GM12878 (cell line): ENCODE measurements around the gene FXYD7. TPM values are rescaled to one million over a fixed set of nuclear protein-coding genes. Genes with fewer than 3 reads are reported as not detected.

Experiments used
- ATAC-seq: fragments of 200-7000 bp; cut with Tn5 transposase; 3 replicates; pipeline ENCODE4 v1.9.1; 2020; ENCODE audit warnings: mild to moderate bottlenecking, moderate library complexity
- BruUV-seq: library from RNA; stranded (reverse); fragments of 400-500 nt; replicated peaks from 2 replicates; lab custom pipeline; 2021; lab: Mats Ljungman, UMichigan
- CTCF ChIA-PET: fragments of 300-600 bp; sonication (Branson Sonifier 250); formaldehyde crosslinking; extraction: SDS; loops from one replicate; lab custom pipeline; 2021; ENCODE audit warnings: inconsistent platforms; lab: Yijun Ruan, JAX
- POLR2A ChIA-PET: fragments of 350-600 bp; formaldehyde crosslinking; extraction: SDS; loops from one replicate; lab custom pipeline; 2021; ENCODE audit warnings: inconsistent platforms; lab: Charles Lee
- RAD21 ChIA-PET: fragments of 300-600 bp; sonication (Branson Sonifier 250); formaldehyde crosslinking; loops from one replicate; lab custom pipeline; 2023; ENCODE audit warnings: antibody characterized with exemption; ENCODE audit not compliant: unreplicated experiment; lab: Charles Lee
- SMC1A ChIA-PET: fragments of 300-600 bp; sonication (Branson Sonifier 250); formaldehyde crosslinking; loops from one replicate; lab custom pipeline; 2023; ENCODE audit not compliant: unreplicated experiment, uncharacterized antibody; lab: Charles Lee
- DNase-seq: peaks from one replicate; pipeline ENCODE4 v3.0.0-alpha.2; 2011; ENCODE audit warnings: low read depth, low spot score
- FAIRE-seq: peaks from 3 replicates; lab custom pipeline; 2011; peaks lifted over from hg19 to GRCh38; lab: Jason Lieb, UNC
- H2AFZ ChIP-seq: 2 replicates; pipeline ENCODE4 v1.6.0; 2011; ENCODE audit warnings: low read depth, low read length, control low read depth; ENCODE audit not compliant: control insufficient read depth
- H3K27ac ChIP-seq: 2 replicates; pipeline ENCODE4 v1.5.1; 2011; ENCODE audit warnings: control low read depth; ENCODE audit not compliant: control insufficient read depth, insufficient read depth
- H3K27me3 ChIP-seq, 2 experiments: replicated peaks in 1 of 2; 2 replicates each; pipeline versions ENCODE4 v1.6.0 to v1.6.1; 2011; ENCODE audit warnings: low read length in 1 of 2; ENCODE audit not compliant: control insufficient read depth in 2 of 2, insufficient read depth in 2 of 2
- H3K36me3 ChIP-seq, 2 experiments: 2 replicates each; pipeline ENCODE4 v1.5.1; 2011; ENCODE audit warnings: low read length in 1 of 2; ENCODE audit not compliant: control insufficient read depth in 2 of 2, insufficient read depth in 2 of 2
- H3K4me1 ChIP-seq: 2 replicates; pipeline ENCODE4 v1.6.1; 2011; ENCODE audit warnings: mild to moderate bottlenecking, low read length, moderate library complexity, mixed read lengths; ENCODE audit not compliant: control insufficient read depth, insufficient read depth
- H3K4me2 ChIP-seq: 2 replicates; pipeline ENCODE4 v1.6.0; 2011; ENCODE audit warnings: control low read depth; ENCODE audit not compliant: control insufficient read depth, insufficient read depth
- H3K4me3 ChIP-seq: fragments of 200-600 bp; sonication (generic); 2 replicates; pipeline ENCODE4 v1.5.1; 2016
- H3K79me2 ChIP-seq: 2 replicates; pipeline ENCODE4 v1.6.0; 2011; ENCODE audit warnings: low read length; ENCODE audit not compliant: control insufficient read depth, insufficient read depth
- H3K9ac ChIP-seq: 2 replicates; pipeline ENCODE4 v1.8.0; 2011; ENCODE audit warnings: low read length, control low read depth, mixed read lengths; ENCODE audit not compliant: control insufficient read depth, insufficient read depth
- H3K9me3 ChIP-seq: replicated peaks from 3 replicates; pipeline ENCODE4 v1.5.1; 2011; ENCODE audit warnings: mild to moderate bottlenecking, low read length; ENCODE audit not compliant: control insufficient read depth, insufficient read depth
- H4K20me1 ChIP-seq: 2 replicates; pipeline ENCODE4 v1.6.0; 2011; ENCODE audit not compliant: control insufficient read depth, insufficient read depth
- BRCA1 ChIP-seq: IDR thresholded peaks from 2 replicates; pipeline ENCODE4 v1.6.1; 2011; ENCODE audit warnings: low read depth, low read length, improper control_type of control experiment
- CREM ChIP-seq: IDR thresholded peaks from 2 replicates; pipeline ENCODE4 v1.6.1; 2014; ENCODE audit warnings: antibody characterized with exemption, low read depth
- EP300 ChIP-seq, 2 experiments: fragments of 150-350 bp in 1 of 2; IDR thresholded peaks; 2 replicates each; pipeline ENCODE4 v1.6.1; 2011 to 2012; ENCODE audit warnings: low read depth in 2 of 2, low read length in 2 of 2, borderline replicate concordance in 1 of 2, improper control_type of control experiment in 1 of 2, inconsistent platforms in 1 of 2; ENCODE audit not compliant: control insufficient read depth in 1 of 2
- FOS ChIP-seq: IDR thresholded peaks from 3 replicates; pipeline ENCODE4 v1.6.1; 2011; ENCODE audit warnings: borderline replicate concordance; ENCODE audit not compliant: insufficient read length; ENCODE audit errors: extremely low read depth
- IKZF1 ChIP-seq: fragments of 450-650 bp; conservative IDR thresholded peaks from 2 replicates; pipeline ENCODE4 v1.6.1; 2017; ENCODE audit warnings: antibody characterized with exemption, mild to moderate bottlenecking
- KDM1A ChIP-seq: fragments of 200-600 bp; sonication (generic); IDR thresholded peaks from 2 replicates; pipeline ENCODE4 v1.6.1; 2016; ENCODE audit warnings: borderline replicate concordance
- MXI1 ChIP-seq: fragments of 150-350 bp; IDR thresholded peaks from 2 replicates; pipeline ENCODE4 v1.6.1; 2011; ENCODE audit warnings: low read depth, mild to moderate bottlenecking, inconsistent platforms, low read length, improper control_type of control experiment
- PAX5 ChIP-seq: IDR thresholded peaks from 2 replicates; pipeline ENCODE4 v1.6.1; 2011; ENCODE audit warnings: low read depth, low read length, borderline replicate concordance
- PAX8 ChIP-seq: fragments of 450-650 bp; IDR thresholded peaks from 2 replicates; pipeline ENCODE4 v1.6.1; 2017; ENCODE audit warnings: mild to moderate bottlenecking, moderate library complexity
- RAD21 ChIP-seq: IDR thresholded peaks from 2 replicates; pipeline ENCODE4 v1.6.1; 2011; ENCODE audit warnings: mild to moderate bottlenecking, low read depth, low read length, moderate library complexity; ENCODE audit not compliant: insufficient read depth
- SMAD5 ChIP-seq: IDR thresholded peaks from 2 replicates; pipeline ENCODE4 v1.6.1; 2016; ENCODE audit warnings: antibody characterized with exemption, low read depth
- SMC3 ChIP-seq: IDR thresholded peaks from 2 replicates; pipeline ENCODE4 v1.6.1; 2011; ENCODE audit warnings: low read length, improper control_type of control experiment, borderline replicate concordance
- SP1 ChIP-seq: IDR thresholded peaks from one replicate; pipeline ENCODE4 v1.6.1; 2011; ENCODE audit warnings: low read depth, low read length
- STAT3 ChIP-seq: IDR thresholded peaks from 2 replicates; pipeline ENCODE4 v1.6.1; 2011; ENCODE audit warnings: low read depth, low read length, improper control_type of control experiment
- TARDBP ChIP-seq: IDR thresholded peaks from 2 replicates; pipeline ENCODE4 v1.6.1; 2016; ENCODE audit warnings: borderline replicate concordance
- whole genome bisulfite sequencing: methylation state at CpG from one replicate; pipeline ENCODE4 v1.1.6; 2016; ENCODE audit warnings: low lambda C conversion rate; ENCODE audit not compliant: insufficient replicate concordance, insufficient coverage; ENCODE audit errors: missing lambda C conversion rate; 5-methylcytosine and 5-hydroxymethylcytosine counted together
- in situ Hi-C: fragments of 300-500 bp; cut with MboI; formaldehyde crosslinking; loops from 9 replicates; pipeline ENCODE4 v1.14.3; 2018; ENCODE audit warnings: mixed read lengths
- intact Hi-C: fragments of 100-400 bp; cut with micrococcal nuclease; formaldehyde crosslinking; loops from one replicate; pipeline ENCODE4 v1.14.2; 2022; ENCODE audit not compliant: unreplicated experiment
- polyA plus RNA-seq, 11 experiments: library from polyadenylated mRNA; depleted of rRNA in 4 of 11; unstranded in 6 of 11; stranded (reverse) in 5 of 11; fragments of >200 nt; fragmentation: Nextera tagmentation in 4 of 11; fragmentation: Illumina TruSeq in 1 of 11; extraction: Ambion mirVana in 4 of 11; extraction: Trizol in 1 of 11; gene quantifications; 1 replicate in 1 of 11; 2 replicates in 10 of 11; pipeline versions ENCODE4 v1.2.1 to v1.2.3, GENCODE V29; 2011 to 2016; ENCODE audit warnings: inconsistent platforms in 2 of 11, missing spikeins in 2 of 11, low read depth in 1 of 11
- total RNA-seq, 4 experiments: library from RNA; depleted of rRNA in 3 of 4; stranded (reverse); fragments of >200 nt in 3 of 4; fragmentation: Illumina TruSeq in 1 of 4; extraction: Trizol in 1 of 4; gene quantifications; 2 replicates each; pipeline versions ENCODE4 v1.2.1 to v1.2.3, GENCODE V29; 2013 to 2021
- TF ChIP-seq, protein P1 (sequence below): fragments of 450-650 bp; IDR thresholded peaks from 2 replicates; pipeline ENCODE4 v1.6.1; 2017; ENCODE audit warnings: mild to moderate bottlenecking, moderate library complexity
- TF ChIP-seq, protein P2 (sequence below), 3 experiments: IDR thresholded peaks in 2 of 3; conservative IDR thresholded peaks in 1 of 3; 2 replicates each; pipeline ENCODE4 v1.5.1; 2011; ENCODE audit warnings: low read depth in 3 of 3, low read length in 3 of 3, mild to moderate bottlenecking in 3 of 3, control low read depth in 2 of 3, moderate library complexity in 2 of 3, inconsistent platforms in 1 of 3, mixed read lengths in 1 of 3; ENCODE audit not compliant: control insufficient read depth in 2 of 3, insufficient read depth in 1 of 3; ENCODE audit errors: extremely low read depth in 1 of 3
- TF ChIP-seq, protein P3 (sequence below): IDR thresholded peaks from 2 replicates; pipeline ENCODE4 v1.6.1; 2012; ENCODE audit warnings: low read depth, low read length, improper control_type of control experiment

FXYD7 gene
- total and polyA plus RNA-seq, 10 of the 15 experiments (the other 5 are each of a cell fraction or from before 2014, with no cell fraction given) = 0.07 to 0.28 (median 0.12) TPM; not detected in 7

DNA sequence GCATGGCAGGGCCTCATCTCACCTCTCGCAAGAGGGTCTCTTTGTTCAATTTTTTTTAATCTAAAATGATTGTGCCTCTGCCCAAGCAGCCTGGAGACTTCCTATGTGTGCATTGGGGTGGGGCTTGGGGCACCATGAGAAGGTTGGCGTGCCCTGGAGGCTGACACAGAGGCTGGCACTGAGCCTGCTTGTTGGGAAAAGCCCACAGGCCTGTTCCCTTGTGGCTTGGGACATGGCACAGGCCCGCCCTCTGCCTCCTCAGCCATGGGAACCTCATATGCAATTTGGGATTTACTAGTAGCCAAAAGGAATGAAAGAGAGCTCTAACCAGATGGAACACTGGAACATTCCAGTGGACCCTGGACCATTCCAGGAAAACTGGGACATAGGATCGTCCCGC, 19.5 kb upstream of the FXYD7 start:
- no TSS peak for BruUV-seq
- CTCF ChIA-PET = interaction anchor here (1.1 to 2.4 kb wide), 3 partner anchors 13 to 57 kb away, joined by 3 to 25 read pairs (median 14); partner anchors contain the start of gene LGI4
- H2AFZ ChIP-seq = no peak overlapping the region
- H3K4me2 ChIP-seq = peak overlapping the region; percentile 72
- H3K27ac ChIP-seq = peak overlapping the region; percentile 62; the same call in 1 of the 2 replicates
- H3K79me2 ChIP-seq = no peaks in the 10 kb centered on the region
- peak overlapping the region; percentile 62; the same call in 1 of the 2 replicates for H3K9ac ChIP-seq
- no peaks in the 10 kb centered on the region for H3K9me3 ChIP-seq
- H3K27me3 ChIP-seq = no peaks in the 10 kb centered on the region
- 63% methylated on average over 5 of the region's 5 CpGs for WGBS
- no peak for DNase-seq
- RAD21 ChIA-PET = interaction anchor here (0.9 to 1.8 kb wide), 2 partner anchors 14 to 57 kb away, joined by 5 to 8 read pairs; no protein-coding TSS in a partner anchor
- H4K20me1 ChIP-seq = no peaks in the 10 kb centered on the region
- no peaks in the 10 kb centered on the region for H3K36me3 ChIP-seq
- H3K4me1 ChIP-seq = peaks cover 18% of the 10 kb centered on the region
- TF ChIP-seq PAX8 (no peak), MXI1 (no peak), SP1 (no peak), STAT3 (no peak), FOS (no peak), SMAD5 (no peak), SMC3 (no peak), CREM (no peak), BRCA1 (no peak), IKZF1 (no peak), KDM1A (no peak), TARDBP (no peak), PAX5 (no peak), EP300 (IDR thresholded peaks at IDR 0.05; ENCODE audit: borderline replicate concordance in 1 of 2, control insufficient read depth in 1 of 2, low read depth in 2 of 2, low read length in 2 of 2) (no peak), RAD21 (no peak)
- TF ChIP-seq, protein P1, sequence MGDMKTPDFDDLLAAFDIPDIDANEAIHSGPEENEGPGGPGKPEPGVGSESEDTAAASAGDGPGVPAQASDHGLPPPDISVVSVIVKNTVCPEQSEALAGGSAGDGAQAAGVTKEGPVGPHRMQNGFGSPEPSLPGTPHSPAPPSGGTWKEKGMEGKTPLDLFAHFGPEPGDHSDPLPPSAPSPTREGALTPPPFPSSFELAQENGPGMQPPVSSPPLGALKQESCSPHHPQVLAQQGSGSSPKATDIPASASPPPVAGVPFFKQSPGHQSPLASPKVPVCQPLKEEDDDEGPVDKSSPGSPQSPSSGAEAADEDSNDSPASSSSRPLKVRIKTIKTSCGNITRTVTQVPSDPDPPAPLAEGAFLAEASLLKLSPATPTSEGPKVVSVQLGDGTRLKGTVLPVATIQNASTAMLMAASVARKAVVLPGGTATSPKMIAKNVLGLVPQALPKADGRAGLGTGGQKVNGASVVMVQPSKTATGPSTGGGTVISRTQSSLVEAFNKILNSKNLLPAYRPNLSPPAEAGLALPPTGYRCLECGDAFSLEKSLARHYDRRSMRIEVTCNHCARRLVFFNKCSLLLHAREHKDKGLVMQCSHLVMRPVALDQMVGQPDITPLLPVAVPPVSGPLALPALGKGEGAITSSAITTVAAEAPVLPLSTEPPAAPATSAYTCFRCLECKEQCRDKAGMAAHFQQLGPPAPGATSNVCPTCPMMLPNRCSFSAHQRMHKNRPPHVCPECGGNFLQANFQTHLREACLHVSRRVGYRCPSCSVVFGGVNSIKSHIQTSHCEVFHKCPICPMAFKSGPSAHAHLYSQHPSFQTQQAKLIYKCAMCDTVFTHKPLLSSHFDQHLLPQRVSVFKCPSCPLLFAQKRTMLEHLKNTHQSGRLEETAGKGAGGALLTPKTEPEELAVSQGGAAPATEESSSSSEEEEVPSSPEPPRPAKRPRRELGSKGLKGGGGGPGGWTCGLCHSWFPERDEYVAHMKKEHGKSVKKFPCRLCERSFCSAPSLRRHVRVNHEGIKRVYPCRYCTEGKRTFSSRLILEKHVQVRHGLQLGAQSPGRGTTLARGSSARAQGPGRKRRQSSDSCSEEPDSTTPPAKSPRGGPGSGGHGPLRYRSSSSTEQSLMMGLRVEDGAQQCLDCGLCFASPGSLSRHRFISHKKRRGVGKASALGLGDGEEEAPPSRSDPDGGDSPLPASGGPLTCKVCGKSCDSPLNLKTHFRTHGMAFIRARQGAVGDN = no peak
- TF ChIP-seq, protein P2, sequence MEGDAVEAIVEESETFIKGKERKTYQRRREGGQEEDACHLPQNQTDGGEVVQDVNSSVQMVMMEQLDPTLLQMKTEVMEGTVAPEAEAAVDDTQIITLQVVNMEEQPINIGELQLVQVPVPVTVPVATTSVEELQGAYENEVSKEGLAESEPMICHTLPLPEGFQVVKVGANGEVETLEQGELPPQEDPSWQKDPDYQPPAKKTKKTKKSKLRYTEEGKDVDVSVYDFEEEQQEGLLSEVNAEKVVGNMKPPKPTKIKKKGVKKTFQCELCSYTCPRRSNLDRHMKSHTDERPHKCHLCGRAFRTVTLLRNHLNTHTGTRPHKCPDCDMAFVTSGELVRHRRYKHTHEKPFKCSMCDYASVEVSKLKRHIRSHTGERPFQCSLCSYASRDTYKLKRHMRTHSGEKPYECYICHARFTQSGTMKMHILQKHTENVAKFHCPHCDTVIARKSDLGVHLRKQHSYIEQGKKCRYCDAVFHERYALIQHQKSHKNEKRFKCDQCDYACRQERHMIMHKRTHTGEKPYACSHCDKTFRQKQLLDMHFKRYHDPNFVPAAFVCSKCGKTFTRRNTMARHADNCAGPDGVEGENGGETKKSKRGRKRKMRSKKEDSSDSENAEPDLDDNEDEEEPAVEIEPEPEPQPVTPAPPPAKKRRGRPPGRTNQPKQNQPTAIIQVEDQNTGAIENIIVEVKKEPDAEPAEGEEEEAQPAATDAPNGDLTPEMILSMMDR (IDR thresholded peaks at IDR 0.05 in 2 of 3, conservative IDR thresholded peaks at IDR 0.05 in 1 of 3; ENCODE audit: control insufficient read depth in 2 of 3, extremely low read depth in 1 of 3, insufficient read depth in 1 of 3, low read depth in 3 of 3, low read length in 3 of 3) = no peak
- TF ChIP-seq, protein P3, sequence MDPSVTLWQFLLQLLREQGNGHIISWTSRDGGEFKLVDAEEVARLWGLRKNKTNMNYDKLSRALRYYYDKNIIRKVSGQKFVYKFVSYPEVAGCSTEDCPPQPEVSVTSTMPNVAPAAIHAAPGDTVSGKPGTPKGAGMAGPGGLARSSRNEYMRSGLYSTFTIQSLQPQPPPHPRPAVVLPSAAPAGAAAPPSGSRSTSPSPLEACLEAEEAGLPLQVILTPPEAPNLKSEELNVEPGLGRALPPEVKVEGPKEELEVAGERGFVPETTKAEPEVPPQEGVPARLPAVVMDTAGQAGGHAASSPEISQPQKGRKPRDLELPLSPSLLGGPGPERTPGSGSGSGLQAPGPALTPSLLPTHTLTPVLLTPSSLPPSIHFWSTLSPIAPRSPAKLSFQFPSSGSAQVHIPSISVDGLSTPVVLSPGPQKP = no peak
- no peak for ATAC-seq
- in situ Hi-C loops (no loop called here), intact Hi-C loops (no loop called here)
- POLR2A ChIA-PET = interaction anchor here (0.5 to 1.0 kb wide), 4 partner anchors 12 to 120 kb away, joined by 3 read pairs; no protein-coding TSS in a partner anchor
- H3K4me3 ChIP-seq = no peak overlapping the region
- SMC1A ChIA-PET = interaction anchor here (1.3 to 2.9 kb wide), 3 partner anchors 13 to 209 kb away, joined by 4 to 16 read pairs (median 7); no protein-coding TSS in a partner anchor
- no peak for FAIRE-seq
